HEK293 (cell line): ENCODE results near the gene MRPL46.

ENCODE experiments used
- CTCF ChIA-PET: fragments of 350-600 bp; formaldehyde crosslinking; extraction: SDS; loops from one replicate; lab custom pipeline; 2021; ENCODE audit warnings: antibody characterized with exemption; lab: Yijun Ruan, JAX
- POLR2A ChIA-PET: fragments of 300-600 bp; formaldehyde crosslinking; extraction: SDS; loops from one replicate; lab custom pipeline; 2020; ENCODE audit warnings: antibody characterized with exemption, inconsistent platforms; lab: Yijun Ruan, JAX
- H3K27ac ChIP-seq: fragments of 200-500 bp; sonication (Bioruptor generic); 2 replicates; pipeline ENCODE4 v1.5.1; 2014; ENCODE audit warnings: low read depth, low read length, control low read depth, inconsistent platforms; ENCODE audit errors: extremely low read depth
- H3K36me3 ChIP-seq, 2 experiments: fragments of 200-500 bp in 1 of 2; sonication (Bioruptor generic) in 1 of 2; 1 replicate in 1 of 2; 2 replicates in 1 of 2; pipeline ENCODE4 v1.5.1; 2014 to 2017; ENCODE audit warnings: inconsistent platforms in 2 of 2, low read length in 2 of 2; ENCODE audit not compliant: control insufficient read depth in 2 of 2, insufficient read depth in 1 of 2
- H3K4me1 ChIP-seq: fragments of 200-500 bp; sonication (Bioruptor generic); 2 replicates; pipeline ENCODE4 v1.5.1; 2014; ENCODE audit warnings: mild to moderate bottlenecking, low read length, inconsistent platforms; ENCODE audit not compliant: control insufficient read depth, insufficient read depth
- H3K4me3 ChIP-seq: 2 replicates; pipeline ENCODE4 v1.5.1; 2011; ENCODE audit warnings: low read depth, mild to moderate bottlenecking, control low read depth, low read length, moderate library complexity
- H3K9me3 ChIP-seq: fragments of 200-500 bp; sonication (Bioruptor generic); 2 replicates; pipeline ENCODE4 v1.5.1; 2014; ENCODE audit warnings: low read depth, low read length, inconsistent platforms; ENCODE audit not compliant: control insufficient read depth, insufficient read depth
- CTCF ChIP-seq: fragments of 450-650 bp; formaldehyde crosslinking; IDR thresholded peaks from 2 replicates; pipeline ENCODE4 v1.5.1; 2016; ENCODE audit warnings: missing biosample characterization, missing genetic modification characterization
- KLF10 ChIP-seq: fragments of 450-650 bp; IDR thresholded peaks from 2 replicates; pipeline ENCODE4 v1.5.1; 2018; ENCODE audit warnings: missing biosample characterization, mild to moderate bottlenecking, missing genetic modification characterization
- OVOL3 ChIP-seq: fragments of 450-650 bp; formaldehyde crosslinking; IDR thresholded peaks from 2 replicates; pipeline ENCODE4 v1.5.1; 2016; ENCODE audit warnings: missing biosample characterization, missing genetic modification characterization
- RBAK ChIP-seq: fragments of 450-650 bp; formaldehyde crosslinking; IDR thresholded peaks from 2 replicates; pipeline ENCODE4 v1.5.1; 2016; ENCODE audit warnings: missing biosample characterization, missing genetic modification characterization
- REPIN1 ChIP-seq: fragments of 450-650 bp; formaldehyde crosslinking; IDR thresholded peaks from 2 replicates; pipeline ENCODE4 v1.5.1; 2017; ENCODE audit warnings: missing biosample characterization, missing genetic modification characterization, low read depth
- ZBTB17 ChIP-seq: fragments of 450-650 bp; formaldehyde crosslinking; IDR thresholded peaks from 2 replicates; pipeline ENCODE4 v1.5.1; 2016; ENCODE audit warnings: missing biosample characterization, missing genetic modification characterization
- ZNF19 ChIP-seq: fragments of 450-650 bp; formaldehyde crosslinking; IDR thresholded peaks from 2 replicates; pipeline ENCODE4; 2016; ENCODE audit warnings: missing biosample characterization, missing genetic modification characterization, low read depth
- ZNF223 ChIP-seq: fragments of 450-650 bp; formaldehyde crosslinking; IDR thresholded peaks from 2 replicates; pipeline ENCODE4 v1.5.1; 2016; ENCODE audit warnings: missing biosample characterization, missing genetic modification characterization
- ZNF292 ChIP-seq: fragments of 450-650 bp; formaldehyde crosslinking; IDR thresholded peaks from 2 replicates; pipeline ENCODE4 v1.5.1; 2016; ENCODE audit warnings: low read depth, missing biosample characterization, missing genetic modification characterization, borderline replicate concordance
- ZNF341 ChIP-seq: fragments of 450-650 bp; formaldehyde crosslinking; IDR thresholded peaks from 2 replicates; pipeline ENCODE4; 2016; ENCODE audit warnings: low read depth, missing biosample characterization, missing genetic modification characterization
- ZNF449 ChIP-seq: fragments of 450-650 bp; formaldehyde crosslinking; IDR thresholded peaks from 2 replicates; pipeline ENCODE4 v1.5.1; 2017; ENCODE audit warnings: missing biosample characterization, mild to moderate bottlenecking, missing genetic modification characterization, moderate library complexity
- ZNF548 ChIP-seq: fragments of 450-650 bp; formaldehyde crosslinking; IDR thresholded peaks from 2 replicates; pipeline ENCODE4 v1.5.1; 2016; ENCODE audit warnings: missing biosample characterization, missing genetic modification characterization
- ZNF600 ChIP-seq: fragments of 450-650 bp; formaldehyde crosslinking; IDR thresholded peaks from 2 replicates; pipeline ENCODE4 v1.5.1; 2016; ENCODE audit warnings: missing biosample characterization, missing genetic modification characterization
- ZNF624 ChIP-seq: fragments of 450-650 bp; formaldehyde crosslinking; IDR thresholded peaks from 2 replicates; pipeline ENCODE4 v1.5.1; 2017; ENCODE audit warnings: missing biosample characterization, missing genetic modification characterization
- ZNF629 ChIP-seq: fragments of 450-650 bp; formaldehyde crosslinking; IDR thresholded peaks from 2 replicates; pipeline ENCODE4 v1.5.1; 2017; ENCODE audit warnings: missing biosample characterization, missing genetic modification characterization
- ZNF654 ChIP-seq: fragments of 450-650 bp; formaldehyde crosslinking; IDR thresholded peaks from 2 replicates; pipeline ENCODE4 v1.5.1; 2016; ENCODE audit warnings: low read depth, missing biosample characterization, missing genetic modification characterization
- ZNF660 ChIP-seq: fragments of 450-650 bp; IDR thresholded peaks from 2 replicates; pipeline ENCODE4 v1.5.1; 2018; ENCODE audit warnings: missing biosample characterization, mild to moderate bottlenecking, missing genetic modification characterization
- ZNF664 ChIP-seq: fragments of 450-650 bp; formaldehyde crosslinking; IDR thresholded peaks from 2 replicates; pipeline ENCODE4 v1.5.1; 2016; ENCODE audit warnings: missing biosample characterization, missing genetic modification characterization
- TF ChIP-seq, protein P1 (sequence below): fragments of 450-650 bp; formaldehyde crosslinking; IDR thresholded peaks from 2 replicates; pipeline ENCODE4 v1.5.1; 2017; ENCODE audit warnings: missing biosample characterization, missing genetic modification characterization
- TF ChIP-seq, protein P2 (sequence below): fragments of 450-650 bp; formaldehyde crosslinking; IDR thresholded peaks from 2 replicates; pipeline ENCODE4 v1.5.1; 2016; ENCODE audit warnings: missing biosample characterization, missing genetic modification characterization
- TF ChIP-seq, protein P3 (sequence below): fragments of 450-650 bp; formaldehyde crosslinking; IDR thresholded peaks from 2 replicates; pipeline ENCODE4 v1.5.1; 2016; ENCODE audit warnings: missing biosample characterization, missing genetic modification characterization
- TF ChIP-seq, protein P4 (sequence below): fragments of 450-650 bp; formaldehyde crosslinking; IDR thresholded peaks from 2 replicates; pipeline ENCODE4; 2016; ENCODE audit warnings: missing biosample characterization, missing genetic modification characterization

Gene MRPL46

DNA sequence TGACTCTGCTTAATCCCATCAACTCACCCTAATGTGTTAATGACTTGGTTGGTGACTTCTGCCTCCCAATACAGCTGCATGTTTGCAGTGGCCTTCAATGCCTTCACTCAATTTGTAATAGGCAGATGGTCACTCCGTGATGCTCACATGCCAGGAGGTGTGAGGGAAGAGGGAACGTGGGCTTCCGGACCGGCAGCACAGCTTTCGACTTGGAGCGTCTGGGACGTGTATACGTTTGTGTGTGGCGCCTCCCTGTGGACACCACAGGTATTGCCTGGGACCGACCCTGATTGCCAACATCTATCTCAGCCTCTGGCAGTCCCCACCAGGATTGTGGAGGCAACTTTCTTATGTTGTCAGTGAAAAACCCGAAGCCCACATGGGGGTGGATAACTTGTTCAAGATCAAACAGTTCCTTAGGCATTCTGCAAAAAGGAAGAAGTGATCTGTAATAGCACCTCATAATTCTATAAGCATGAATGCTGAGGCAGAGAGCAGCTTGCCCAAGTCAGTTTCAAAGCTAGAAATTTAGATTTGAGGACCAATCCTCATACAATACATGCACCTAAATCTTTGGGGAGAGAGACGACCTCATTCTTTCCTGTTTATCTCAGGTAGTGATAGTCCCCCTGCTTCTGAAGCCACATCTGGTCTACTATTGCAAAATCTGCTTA is 16.9 kb downstream of the MRPL46 start:
- TF ChIP-seq ZBTB17 (0 out of 2 replicates have a peak, but pooled peaks have one; percentile 34), ZNF660 (tag by site-specific recombination) (peak; percentile 39; the same call in 1 of the 2 replicates), ZNF654 (tag by site-specific recombination) (peak; percentile 64), ZNF600 (tag by site-specific recombination) (peak; percentile 83), ZNF292 (tag by site-specific recombination) (no peak), CTCF (tag by site-specific recombination) (peak; percentile 65)
- TF ChIP-seq, protein P1, sequence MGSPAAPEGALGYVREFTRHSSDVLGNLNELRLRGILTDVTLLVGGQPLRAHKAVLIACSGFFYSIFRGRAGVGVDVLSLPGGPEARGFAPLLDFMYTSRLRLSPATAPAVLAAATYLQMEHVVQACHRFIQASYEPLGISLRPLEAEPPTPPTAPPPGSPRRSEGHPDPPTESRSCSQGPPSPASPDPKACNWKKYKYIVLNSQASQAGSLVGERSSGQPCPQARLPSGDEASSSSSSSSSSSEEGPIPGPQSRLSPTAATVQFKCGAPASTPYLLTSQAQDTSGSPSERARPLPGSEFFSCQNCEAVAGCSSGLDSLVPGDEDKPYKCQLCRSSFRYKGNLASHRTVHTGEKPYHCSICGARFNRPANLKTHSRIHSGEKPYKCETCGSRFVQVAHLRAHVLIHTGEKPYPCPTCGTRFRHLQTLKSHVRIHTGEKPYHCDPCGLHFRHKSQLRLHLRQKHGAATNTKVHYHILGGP (tag by site-specific recombination) = no peak
- Histone ChIP-seq H3K27ac (no peak overlapping the region), H3K4me3 (no peak overlapping the region), H3K4me1 (no peaks in the 10 kb centered on the region), H3K9me3 (no peaks in the 10 kb centered on the region), H3K36me3 (no peaks in the 10 kb centered on the region)
- POLR2A ChIA-PET = interaction anchor here (1.4 kb wide), 1 partner anchor 17 kb away, joined by 5 read pairs; the partner anchor contains the start of genes MRPL46 and MRPS11
- CTCF ChIA-PET = interaction anchor here (0.6 to 9.4 kb wide), 44 partner anchors 8 to 1545 kb away, joined by 3 to 110 read pairs (median 4); partner anchors contain the start of genes ACAN, MRPL46, MRPS11 and NTRK3

DNA sequence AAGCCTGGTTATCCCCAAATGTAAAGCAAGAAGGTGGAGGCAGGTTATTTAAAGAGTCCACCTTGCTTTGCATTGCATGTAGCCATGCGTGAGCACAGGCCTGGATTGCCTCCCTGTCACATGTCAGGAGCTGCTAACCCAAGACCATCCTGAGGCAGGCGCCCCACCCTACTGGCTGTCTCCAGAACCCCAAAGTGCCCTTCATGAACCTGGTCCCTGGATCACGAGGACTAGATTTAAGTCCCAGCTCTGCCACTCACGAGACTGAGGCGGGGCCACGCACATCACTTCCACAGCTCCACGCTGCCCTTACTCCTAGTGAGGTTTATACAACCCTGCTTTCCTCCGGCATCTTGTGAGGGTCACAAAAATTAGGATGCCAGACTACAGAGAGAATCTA is 17.6 kb downstream of the MRPL46 start:
- POLR2A ChIA-PET = interaction anchor here (1.4 kb wide), 1 partner anchor 18 kb away, joined by 5 read pairs; the partner anchor contains the start of genes MRPL46 and MRPS11
- H3K4me1 ChIP-seq = no peaks in the 10 kb centered on the region
- no peak overlapping the region for H3K4me3 ChIP-seq
- H3K9me3 ChIP-seq = no peaks in the 10 kb centered on the region
- TF ChIP-seq ZNF548 (tag by site-specific recombination) (no peak), ZNF341 (no peak), ZNF19 (no peak), CTCF (tag by site-specific recombination) (no peak), KLF10 (tag by site-specific recombination) (no peak), OVOL3 (tag by site-specific recombination) (no peak), ZNF629 (tag by site-specific recombination) (no peak), ZNF449 (no peak), ZNF223 (tag by site-specific recombination) (no peak), REPIN1 (tag by site-specific recombination) (no peak), ZNF664 (no peak), ZNF660 (tag by site-specific recombination) (no peak), ZNF624 (tag by site-specific recombination) (no peak), RBAK (tag by site-specific recombination) (no peak)
- TF ChIP-seq, protein P2, sequence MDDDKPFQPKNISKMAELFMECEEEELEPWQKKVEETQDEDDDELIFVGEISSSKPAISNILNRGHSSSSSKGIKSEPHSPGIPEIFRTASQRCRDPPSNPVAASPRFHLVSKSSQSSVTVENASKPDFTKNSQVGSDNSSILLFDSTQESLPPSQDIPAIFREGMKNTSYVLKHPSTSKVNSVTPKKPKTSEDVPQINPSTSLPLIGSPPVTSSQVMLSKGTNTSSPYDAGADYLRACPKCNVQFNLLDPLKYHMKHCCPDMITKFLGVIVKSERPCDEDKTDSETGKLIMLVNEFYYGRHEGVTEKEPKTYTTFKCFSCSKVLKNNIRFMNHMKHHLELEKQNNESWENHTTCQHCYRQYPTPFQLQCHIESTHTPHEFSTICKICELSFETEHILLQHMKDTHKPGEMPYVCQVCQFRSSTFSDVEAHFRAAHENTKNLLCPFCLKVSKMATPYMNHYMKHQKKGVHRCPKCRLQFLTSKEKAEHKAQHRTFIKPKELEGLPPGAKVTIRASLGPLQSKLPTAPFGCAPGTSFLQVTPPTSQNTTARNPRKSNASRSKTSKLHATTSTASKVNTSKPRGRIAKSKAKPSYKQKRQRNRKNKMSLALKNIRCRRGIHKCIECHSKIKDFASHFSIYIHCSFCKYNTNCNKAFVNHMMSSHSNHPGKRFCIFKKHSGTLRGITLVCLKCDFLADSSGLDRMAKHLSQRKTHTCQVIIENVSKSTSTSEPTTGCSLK = no peak
- TF ChIP-seq, protein P3, sequence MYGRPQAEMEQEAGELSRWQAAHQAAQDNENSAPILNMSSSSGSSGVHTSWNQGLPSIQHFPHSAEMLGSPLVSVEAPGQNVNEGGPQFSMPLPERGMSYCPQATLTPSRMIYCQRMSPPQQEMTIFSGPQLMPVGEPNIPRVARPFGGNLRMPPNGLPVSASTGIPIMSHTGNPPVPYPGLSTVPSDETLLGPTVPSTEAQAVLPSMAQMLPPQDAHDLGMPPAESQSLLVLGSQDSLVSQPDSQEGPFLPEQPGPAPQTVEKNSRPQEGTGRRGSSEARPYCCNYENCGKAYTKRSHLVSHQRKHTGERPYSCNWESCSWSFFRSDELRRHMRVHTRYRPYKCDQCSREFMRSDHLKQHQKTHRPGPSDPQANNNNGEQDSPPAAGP (tag by site-specific recombination) = no peak
- TF ChIP-seq, protein P4, sequence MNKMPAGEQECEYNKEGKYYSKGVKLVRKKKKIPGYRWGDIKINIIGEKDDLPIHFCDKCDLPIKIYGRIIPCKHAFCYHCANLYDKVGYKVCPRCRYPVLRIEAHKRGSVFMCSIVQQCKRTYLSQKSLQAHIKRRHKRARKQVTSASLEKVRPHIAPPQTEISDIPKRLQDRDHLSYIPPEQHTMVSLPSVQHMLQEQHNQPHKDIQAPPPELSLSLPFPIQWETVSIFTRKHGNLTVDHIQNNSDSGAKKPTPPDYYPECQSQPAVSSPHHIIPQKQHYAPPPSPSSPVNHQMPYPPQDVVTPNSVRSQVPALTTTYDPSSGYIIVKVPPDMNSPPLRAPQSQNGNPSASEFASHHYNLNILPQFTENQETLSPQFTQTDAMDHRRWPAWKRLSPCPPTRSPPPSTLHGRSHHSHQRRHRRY (tag by site-specific recombination) = no peak
- no peaks in the 10 kb centered on the region for H3K36me3 ChIP-seq
- CTCF ChIA-PET = interaction anchor here (0.6 to 9.4 kb wide), 31 partner anchors 9 to 1544 kb away, joined by 3 to 110 read pairs (median 4); partner anchors contain the start of genes MRPL46, MRPS11 and NTRK3
- no peak overlapping the region for H3K27ac ChIP-seq
